Measurements from ENCODE around the gene SAT1.
"Not testable (repeated sequence)": the region's sequence is repeated elsewhere in the genome, so short reads cannot be mapped to it uniquely, and the experiment has no call there.

SAT1 gene

GRCh38 chrX:23765868-23766267 is 17.1 kb upstream of the SAT1 start:
- Histone ChIP-seq H3K4me1 (ENCODE audit: insufficient read depth, low read length, poor library complexity, severe bottlenecking) (no peaks in the 10 kb centered on the region), H3K36me3 (ENCODE audit: insufficient read depth, low read length) (no peaks in the 10 kb centered on the region), H3K4me3 (ENCODE audit: low read length, poor library complexity, severe bottlenecking) (no peak overlapping the region), H3K79me2 (ENCODE audit: insufficient read depth, low read length) (no peaks in the 10 kb centered on the region), H3K9ac (ENCODE audit: low read depth, low read length, poor library complexity, severe bottlenecking) (no peak overlapping the region), H3K9me3 (ENCODE audit: insufficient read depth, low read depth, low read length) (no peaks in the 10 kb centered on the region), H4K20me1 (ENCODE audit: insufficient read depth, low read length, poor library complexity, severe bottlenecking) (no peaks in the 10 kb centered on the region), H3F3A (ENCODE audit: low read depth) (no peaks in the 10 kb centered on the region), H3K27me3 (ENCODE audit: insufficient read depth, low read length, poor library complexity, severe bottlenecking) (no peaks in the 10 kb centered on the region), H3K4me2 (ENCODE audit: low read depth, low read length, poor library complexity, severe bottlenecking) (no peak overlapping the region), H2AFZ (ENCODE audit: low read length) (no peak overlapping the region), H3K9me2 (replicated peaks; ENCODE audit: low read depth, low read length) (no peaks in the 10 kb centered on the region)
- TF ChIP-seq EZH2phosphoT487 (IDR thresholded peaks at IDR 0.05; ENCODE audit: borderline replicate concordance) (no peak), CTCF (conservative IDR thresholded peaks at IDR 0.05; ENCODE audit: low read length) (no peak)

GRCh38 chrX:23766650-23767551 is 16.1 kb upstream of the SAT1 start:
- Histone ChIP-seq H3K4me3 (ENCODE audit: low read length, poor library complexity, severe bottlenecking) (no peak overlapping the region), H2AFZ (ENCODE audit: low read length) (no peak overlapping the region), H3K9me2 (replicated peaks; ENCODE audit: low read depth, low read length) (no peaks in the 10 kb centered on the region), H3K79me2 (ENCODE audit: insufficient read depth, low read length) (no peaks in the 10 kb centered on the region), H3K4me2 (ENCODE audit: low read depth, low read length, poor library complexity, severe bottlenecking) (no peak overlapping the region), H3K36me3 (ENCODE audit: insufficient read depth, low read length) (no peaks in the 10 kb centered on the region), H3F3A (ENCODE audit: low read depth) (no peaks in the 10 kb centered on the region), H3K9me3 (ENCODE audit: insufficient read depth, low read depth, low read length) (no peaks in the 10 kb centered on the region), H4K20me1 (ENCODE audit: insufficient read depth, low read length, poor library complexity, severe bottlenecking) (no peaks in the 10 kb centered on the region), H3K9ac (ENCODE audit: low read depth, low read length, poor library complexity, severe bottlenecking) (no peak overlapping the region), H3K27me3 (ENCODE audit: insufficient read depth, low read length, poor library complexity, severe bottlenecking) (no peaks in the 10 kb centered on the region), H3K4me1 (ENCODE audit: insufficient read depth, low read length, poor library complexity, severe bottlenecking) (no peaks in the 10 kb centered on the region)
- no peak for TF ChIP-seq EZH2phosphoT487 (IDR thresholded peaks at IDR 0.05; ENCODE audit: borderline replicate concordance)
- no peak for TF ChIP-seq CTCF (conservative IDR thresholded peaks at IDR 0.05; ENCODE audit: low read length)

- Histone ChIP-seq H3K36me3 (ENCODE audit: insufficient read depth, low read length) (no peaks in the 10 kb centered on the region), H3K4me3 (ENCODE audit: low read length, poor library complexity, severe bottlenecking) (no peak overlapping the region), H3F3A (ENCODE audit: low read depth) (no peaks in the 10 kb centered on the region), H2AFZ (ENCODE audit: low read length) (no peak overlapping the region), H3K27me3 (ENCODE audit: insufficient read depth, low read length, poor library complexity, severe bottlenecking) (no peaks in the 10 kb centered on the region), H4K20me1 (ENCODE audit: insufficient read depth, low read length, poor library complexity, severe bottlenecking) (no peaks in the 10 kb centered on the region), H3K9me3 (ENCODE audit: insufficient read depth, low read depth, low read length) (no peaks in the 10 kb centered on the region), H3K4me2 (ENCODE audit: low read depth, low read length, poor library complexity, severe bottlenecking) (no peak overlapping the region), H3K9me2 (replicated peaks; ENCODE audit: low read depth, low read length) (no peaks in the 10 kb centered on the region), H3K9ac (ENCODE audit: low read depth, low read length, poor library complexity, severe bottlenecking) (no peak overlapping the region), H3K79me2 (ENCODE audit: insufficient read depth, low read length) (no peaks in the 10 kb centered on the region), H3K4me1 (ENCODE audit: insufficient read depth, low read length, poor library complexity, severe bottlenecking) (peaks cover 8% of the 10 kb centered on the region)
- TF ChIP-seq CTCF (conservative IDR thresholded peaks at IDR 0.05; ENCODE audit: low read length) (no peak), EZH2phosphoT487 (IDR thresholded peaks at IDR 0.05; ENCODE audit: borderline replicate concordance) (no peak)
These were observed 12.8 kb upstream of the SAT1 start for GRCh38 chrX:23770142-23770541.

GRCh38 chrX:23771086-23771485 is 11.9 kb upstream of the SAT1 start:
- H3K9me3 ChIP-seq (ENCODE audit: insufficient read depth, low read depth, low read length); H3K27me3 ChIP-seq (ENCODE audit: insufficient read depth, low read length, poor library complexity, severe bottlenecking); H3K4me1 ChIP-seq (ENCODE audit: insufficient read depth, low read length, poor library complexity, severe bottlenecking); H3K79me2 ChIP-seq (ENCODE audit: insufficient read depth, low read length); H3K9ac ChIP-seq (ENCODE audit: low read depth, low read length, poor library complexity, severe bottlenecking); H3F3A ChIP-seq (ENCODE audit: low read depth); H3K4me2 ChIP-seq (ENCODE audit: low read depth, low read length, poor library complexity, severe bottlenecking); H2AFZ ChIP-seq (ENCODE audit: low read length); H3K4me3 ChIP-seq (ENCODE audit: low read length, poor library complexity, severe bottlenecking); H3K36me3 ChIP-seq (ENCODE audit: insufficient read depth, low read length); H4K20me1 ChIP-seq (ENCODE audit: insufficient read depth, low read length, poor library complexity, severe bottlenecking); H3K9me2 ChIP-seq (replicated peaks; ENCODE audit: low read depth, low read length): not testable (repeated sequence)
